MM.1S (cell line): ENCODE data around the gene ICAM3.
"Not testable (repeated sequence)": the region's sequence is repeated elsewhere in the genome, so short reads cannot be mapped to it uniquely, and the experiment has no call there.

Source experiments
- DNase-seq: peaks from one replicate; pipeline ENCODE4 v3.0.0-alpha.2; 2015
- H2AFZ ChIP-seq: fragments of 300-600 bp; sonication (generic); 2 replicates; pipeline ENCODE4 v1.6.0; 2016; ENCODE audit warnings: antibody characterized with exemption, low read length
- H3F3A ChIP-seq: fragments of 300-600 bp; sonication (generic); 2 replicates; pipeline ENCODE4 v1.6.1; 2016; ENCODE audit warnings: mild to moderate bottlenecking, antibody characterized with exemption, low read length, moderate library complexity, mixed read lengths; ENCODE audit not compliant: insufficient read depth
- H3K27ac ChIP-seq: fragments of 300-600 bp; sonication (generic); 2 replicates; pipeline ENCODE4 v1.5.1; 2016; ENCODE audit warnings: mild to moderate bottlenecking, low read length
- H3K27me3 ChIP-seq: fragments of 300-600 bp; sonication (generic); replicated peaks from 2 replicates; pipeline ENCODE4 v1.6.0; 2016; ENCODE audit warnings: low read length; ENCODE audit not compliant: insufficient read depth
- H3K36me3 ChIP-seq: fragments of 300-600 bp; sonication (generic); replicated peaks from 2 replicates; pipeline ENCODE4 v1.6.1; 2016; ENCODE audit warnings: mild to moderate bottlenecking, low read length, mixed read lengths; ENCODE audit not compliant: insufficient read depth
- H3K4me1 ChIP-seq: fragments of 300-600 bp; sonication (generic); 2 replicates; pipeline ENCODE4 v1.6.1; 2016; ENCODE audit warnings: low read length, mixed read lengths
- H3K4me2 ChIP-seq: fragments of 300-600 bp; sonication (generic); 2 replicates; pipeline ENCODE4 v1.6.0; 2016; ENCODE audit warnings: low read depth, low read length
- H3K4me3 ChIP-seq: fragments of 300-600 bp; sonication (generic); 2 replicates; pipeline ENCODE4 v1.5.1; 2016; ENCODE audit warnings: low read length, mixed read lengths
- H3K79me2 ChIP-seq: fragments of 300-600 bp; sonication (generic); 2 replicates; pipeline ENCODE4 v1.6.1; 2016; ENCODE audit warnings: mixed run types, low read length, mixed read lengths
- H3K9ac ChIP-seq: fragments of 300-600 bp; sonication (generic); 2 replicates; pipeline ENCODE4 v1.6.1; 2016; ENCODE audit warnings: low read length, mixed read lengths
- H3K9me2 ChIP-seq: fragments of 300-600 bp; sonication (generic); replicated peaks from 2 replicates; pipeline ENCODE4 v1.6.1; 2016; ENCODE audit warnings: mild to moderate bottlenecking, low read length, mixed read lengths; ENCODE audit not compliant: insufficient read depth
- H3K9me3 ChIP-seq: fragments of 300-600 bp; sonication (generic); replicated peaks from 2 replicates; pipeline ENCODE4 v1.6.1; 2016; ENCODE audit warnings: mild to moderate bottlenecking, low read length, mixed read lengths; ENCODE audit not compliant: insufficient read depth
- H4K20me1 ChIP-seq: fragments of 300-600 bp; sonication (generic); 2 replicates; pipeline ENCODE4 v1.6.1; 2016; ENCODE audit warnings: mild to moderate bottlenecking, low read length, moderate library complexity, mixed read lengths; ENCODE audit not compliant: insufficient read depth
- EZH2 ChIP-seq: fragments of 300-600 bp; sonication (generic); optimal IDR thresholded peaks from 2 replicates; pipeline ENCODE3; 2017; ENCODE audit warnings: low read depth, mild to moderate bottlenecking, antibody characterized with exemption, low read length, mixed read lengths
- EZH2phosphoT487 ChIP-seq: fragments of 300-600 bp; sonication (generic); IDR thresholded peaks from 2 replicates; pipeline ENCODE4 v1.6.1; 2018; ENCODE audit warnings: antibody characterized with exemption, low read length
- TF ChIP-seq, protein P1 (sequence below): fragments of 300-600 bp; sonication (generic); IDR thresholded peaks from 2 replicates; pipeline ENCODE4 v1.5.1; 2016; ENCODE audit warnings: antibody characterized with exemption, low read length, mixed read lengths

Gene ICAM3

DNA sequence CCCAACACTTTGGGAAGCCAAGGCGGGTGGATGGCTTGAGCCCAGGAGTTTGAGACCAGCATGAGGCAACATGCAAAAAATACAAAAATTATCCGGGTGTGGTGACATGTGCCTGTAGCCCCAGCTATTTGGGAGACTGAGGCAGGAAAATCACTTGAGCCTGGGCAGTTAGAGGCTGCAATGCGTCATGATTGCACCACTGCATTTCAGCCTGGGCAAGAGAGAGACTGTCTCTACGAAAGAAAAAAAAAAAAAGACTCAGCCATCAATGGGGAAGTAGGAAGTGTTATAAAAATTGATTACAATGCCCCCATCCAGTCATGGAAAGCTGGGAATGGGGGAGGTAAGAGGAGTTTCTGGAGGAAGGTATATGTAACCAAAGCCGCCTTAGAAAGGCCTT is 35.5 kb upstream of the ICAM3 start:
- H3K9me2 ChIP-seq = no peaks in the 10 kb centered on the region
- no peaks in the 10 kb centered on the region for H3K9me3 ChIP-seq
- no peak overlapping the region for H3K27ac ChIP-seq
- no peak overlapping the region for H3K9ac ChIP-seq
- H2AFZ ChIP-seq = no peak overlapping the region
- no peaks in the 10 kb centered on the region for H3F3A ChIP-seq
- no peaks in the 10 kb centered on the region for H3K4me1 ChIP-seq
- TF ChIP-seq EZH2 = no peak
- TF ChIP-seq, protein P1, sequence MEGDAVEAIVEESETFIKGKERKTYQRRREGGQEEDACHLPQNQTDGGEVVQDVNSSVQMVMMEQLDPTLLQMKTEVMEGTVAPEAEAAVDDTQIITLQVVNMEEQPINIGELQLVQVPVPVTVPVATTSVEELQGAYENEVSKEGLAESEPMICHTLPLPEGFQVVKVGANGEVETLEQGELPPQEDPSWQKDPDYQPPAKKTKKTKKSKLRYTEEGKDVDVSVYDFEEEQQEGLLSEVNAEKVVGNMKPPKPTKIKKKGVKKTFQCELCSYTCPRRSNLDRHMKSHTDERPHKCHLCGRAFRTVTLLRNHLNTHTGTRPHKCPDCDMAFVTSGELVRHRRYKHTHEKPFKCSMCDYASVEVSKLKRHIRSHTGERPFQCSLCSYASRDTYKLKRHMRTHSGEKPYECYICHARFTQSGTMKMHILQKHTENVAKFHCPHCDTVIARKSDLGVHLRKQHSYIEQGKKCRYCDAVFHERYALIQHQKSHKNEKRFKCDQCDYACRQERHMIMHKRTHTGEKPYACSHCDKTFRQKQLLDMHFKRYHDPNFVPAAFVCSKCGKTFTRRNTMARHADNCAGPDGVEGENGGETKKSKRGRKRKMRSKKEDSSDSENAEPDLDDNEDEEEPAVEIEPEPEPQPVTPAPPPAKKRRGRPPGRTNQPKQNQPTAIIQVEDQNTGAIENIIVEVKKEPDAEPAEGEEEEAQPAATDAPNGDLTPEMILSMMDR = no peak
- TF ChIP-seq EZH2phosphoT487 = no peak
- DNase-seq = no peak
- H3K79me2 ChIP-seq = peaks cover 14% of the 10 kb centered on the region
- no peaks in the 10 kb centered on the region for H3K36me3 ChIP-seq
- no peaks in the 10 kb centered on the region for H4K20me1 ChIP-seq
- no peaks in the 10 kb centered on the region for H3K27me3 ChIP-seq
- no peak overlapping the region for H3K4me2 ChIP-seq
- H3K4me3 ChIP-seq = no peak overlapping the region

DNA sequence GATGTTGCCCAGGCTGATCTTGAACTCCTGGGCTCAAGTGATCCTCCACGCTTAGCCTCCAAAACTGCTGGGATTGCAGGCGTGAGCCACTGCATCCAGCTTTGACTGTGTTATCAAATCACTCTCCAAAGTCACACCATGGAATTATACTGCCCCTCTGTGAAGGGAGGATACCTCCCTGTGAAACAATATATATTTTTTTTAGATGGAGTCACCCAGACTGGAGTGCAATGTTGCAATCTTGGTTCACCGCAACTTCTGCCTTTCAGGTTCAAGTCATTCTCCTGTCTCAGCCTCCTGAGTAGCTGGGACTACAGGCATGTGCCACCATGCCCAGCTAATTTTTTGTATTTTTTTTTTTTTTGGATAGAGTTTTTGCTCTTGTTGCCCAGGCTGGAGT is 33.3 kb upstream of the ICAM3 start:
- no peak overlapping the region for H3K27ac ChIP-seq
- DNase-seq = no peak
- TF ChIP-seq EZH2phosphoT487 (no peak), EZH2 (no peak)
- TF ChIP-seq, protein P1 = no peak

DNA sequence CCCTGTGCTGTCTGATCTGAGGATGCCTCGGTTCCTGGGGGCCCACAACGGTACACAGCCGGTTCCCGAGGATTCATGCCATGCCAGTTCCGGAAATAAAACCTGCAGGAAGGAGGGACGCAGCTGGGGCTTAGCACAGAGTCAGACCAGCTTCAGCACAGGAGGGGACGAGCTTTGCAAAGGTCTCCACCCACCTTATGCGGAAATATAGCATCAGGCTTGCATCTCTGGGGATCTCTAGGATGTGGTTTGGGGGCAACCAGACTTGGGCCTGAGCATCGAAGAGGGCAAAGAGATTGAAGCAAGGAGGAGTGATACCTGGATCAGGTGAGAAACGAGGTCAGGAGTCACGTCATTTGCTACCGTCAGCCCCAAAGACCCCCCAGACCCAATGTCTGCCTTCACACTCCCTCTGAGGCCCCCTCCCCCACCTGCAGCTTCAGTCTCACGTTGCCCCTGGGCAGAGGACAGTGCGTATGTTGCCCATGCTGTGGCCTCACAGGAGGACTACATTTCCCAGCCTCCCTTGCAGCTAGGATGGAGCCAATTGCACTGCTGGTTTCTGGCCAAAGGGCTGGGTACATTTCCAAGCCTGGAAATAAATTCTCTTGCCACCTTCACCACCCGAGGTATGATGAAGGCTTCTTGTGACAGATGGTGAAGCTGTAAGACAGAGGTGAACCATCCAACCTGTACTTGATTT is 28.8 kb upstream of the ICAM3 start:
- H2AFZ ChIP-seq = no peak overlapping the region
- no peak overlapping the region for H3K4me2 ChIP-seq
- H3K79me2 ChIP-seq = no peaks in the 10 kb centered on the region; the same call in 1 of the 2 replicates
- no peaks in the 10 kb centered on the region for H3F3A ChIP-seq
- H3K4me1 ChIP-seq = no peaks in the 10 kb centered on the region
- no peaks in the 10 kb centered on the region for H4K20me1 ChIP-seq
- H3K9ac ChIP-seq = no peak overlapping the region
- TF ChIP-seq EZH2 = no peak
- TF ChIP-seq EZH2phosphoT487 = no peak
- TF ChIP-seq, protein P1 = no peak
- no peaks in the 10 kb centered on the region for H3K9me2 ChIP-seq
- H3K27ac ChIP-seq = no peak overlapping the region
- H3K36me3 ChIP-seq = no peaks in the 10 kb centered on the region
- DNase-seq = no peak
- H3K27me3 ChIP-seq = no peaks in the 10 kb centered on the region
- H3K9me3 ChIP-seq = no peaks in the 10 kb centered on the region
- no peak overlapping the region for H3K4me3 ChIP-seq

More for the DNA sequence above, 33.3 kb upstream of the ICAM3 start:
- Histone ChIP-seq H3K9me3 (no peaks in the 10 kb centered on the region), H3K79me2 (no peaks in the 10 kb centered on the region; the same call in 1 of the 2 replicates), H3K36me3 (no peaks in the 10 kb centered on the region), H3K4me3 (no peak overlapping the region), H3K9ac (no peak overlapping the region), H2AFZ (no peak overlapping the region), H3K4me1 (no peaks in the 10 kb centered on the region), H3K4me2 (no peak overlapping the region), H3F3A (no peaks in the 10 kb centered on the region), H3K27me3 (no peaks in the 10 kb centered on the region), H3K9me2 (no peaks in the 10 kb centered on the region), H4K20me1 (no peaks in the 10 kb centered on the region)

DNA sequence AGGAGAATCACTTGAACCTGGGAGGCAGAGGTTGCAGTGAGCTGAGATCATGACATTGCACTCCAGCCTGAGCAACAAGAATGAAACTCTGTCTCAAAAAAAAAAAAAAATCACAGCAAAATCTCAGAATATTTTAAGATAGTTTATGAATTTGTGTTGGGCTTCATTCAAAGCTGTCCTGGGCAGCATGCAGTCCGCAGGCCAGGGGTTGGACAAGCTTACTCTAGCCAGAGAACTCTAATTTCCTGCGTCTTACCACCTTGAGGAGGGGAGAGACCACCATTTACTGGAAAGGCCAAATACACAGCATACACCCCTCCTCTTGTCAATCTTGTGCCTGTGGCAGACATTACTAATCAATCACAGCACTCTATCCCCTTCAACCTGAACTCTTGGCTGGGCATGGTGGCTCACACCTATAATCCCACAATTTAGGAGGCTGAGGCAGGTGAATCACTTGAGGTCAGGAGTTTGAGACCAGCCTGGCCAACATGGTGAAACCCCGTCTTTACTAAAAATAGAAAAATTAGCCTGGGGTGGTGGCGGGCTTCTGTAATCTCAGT is 27.6 kb upstream of the ICAM3 start:
- H3K4me1 ChIP-seq, H3F3A ChIP-seq, H3K79me2 ChIP-seq, H2AFZ ChIP-seq, H3K9me3 ChIP-seq, H3K27ac ChIP-seq, H3K9ac ChIP-seq, H3K4me3 ChIP-seq, H3K9me2 ChIP-seq, H3K36me3 ChIP-seq, H4K20me1 ChIP-seq, H3K27me3 ChIP-seq, H3K4me2 ChIP-seq, DNase-seq: not testable (repeated sequence)
